Fibroblast of lung (primary cell): ENCODE measurements around the gene VARS2. TPM values are rescaled to one million over a fixed set of nuclear protein-coding genes. Genes with fewer than 3 reads are reported as not detected.

ENCODE experiments used
- DNase-seq, 2 donors: peaks; one replicate each; pipeline versions ENCODE4 v3.0.0 to v3.0.0-alpha.2; 2010; ENCODE audit warnings: low read depth in 2 of 2
- H2AFZ ChIP-seq: 2 replicates; pipeline ENCODE4 v1.5.1; 2012; ENCODE audit warnings: low read length, control low read depth, inconsistent platforms
- H3K27ac ChIP-seq: 2 replicates; pipeline ENCODE4 v1.5.1; 2011; ENCODE audit warnings: low read length, control low read depth; ENCODE audit not compliant: insufficient read depth
- H3K27me3 ChIP-seq: 2 replicates; pipeline ENCODE4 v1.5.1; 2011; ENCODE audit warnings: mild to moderate bottlenecking, low read length; ENCODE audit not compliant: control insufficient read depth, insufficient read depth
- H3K36me3 ChIP-seq: 2 replicates; pipeline ENCODE4 v1.5.1; 2011; ENCODE audit warnings: low read length; ENCODE audit not compliant: control insufficient read depth, insufficient read depth
- H3K4me1 ChIP-seq: 2 replicates; pipeline ENCODE4 v1.5.1; 2011; ENCODE audit warnings: low read length; ENCODE audit not compliant: control insufficient read depth, insufficient read depth; ENCODE audit errors: extremely low read depth
- H3K4me2 ChIP-seq: 2 replicates; pipeline ENCODE4 v1.5.1; 2011; ENCODE audit warnings: low read length, control low read depth; ENCODE audit not compliant: insufficient read depth; ENCODE audit errors: extremely low read depth
- H3K4me3 ChIP-seq, 4 experiments: fragments of 200-600 bp in 1 of 4; sonication (generic) in 1 of 4; replicated peaks in 1 of 4; 2 replicates each; pipeline ENCODE4 v1.5.1; 2011 to 2016; ENCODE audit warnings: low read length in 4 of 4, low read depth in 3 of 4, mild to moderate bottlenecking in 3 of 4, control low read depth in 2 of 4, inconsistent platforms in 1 of 4, mixed read lengths in 1 of 4; ENCODE audit not compliant: insufficient read depth in 1 of 4; ENCODE audit errors: control extremely low read depth in 1 of 4
- H3K79me2 ChIP-seq: 2 replicates; pipeline ENCODE4 v1.5.1; 2012; ENCODE audit warnings: mild to moderate bottlenecking, low read length, inconsistent platforms; ENCODE audit not compliant: control insufficient read depth, insufficient read depth
- H3K9ac ChIP-seq: 2 replicates; pipeline ENCODE4 v1.5.1; 2011; ENCODE audit warnings: mild to moderate bottlenecking, low read length, control low read depth; ENCODE audit not compliant: insufficient read depth
- H3K9me3 ChIP-seq: 2 replicates; pipeline ENCODE4 v1.5.1; 2012; ENCODE audit warnings: low read depth, low read length; ENCODE audit not compliant: control insufficient read depth, insufficient read depth
- H4K20me1 ChIP-seq: 2 replicates; pipeline ENCODE4 v1.5.1; 2011; ENCODE audit warnings: low read length; ENCODE audit not compliant: control insufficient read depth, insufficient read depth; ENCODE audit errors: extremely low read depth
- EZH2 ChIP-seq: IDR thresholded peaks from 2 replicates; pipeline ENCODE4 v1.5.1; 2012; ENCODE audit warnings: low read length, control low read depth, mild to moderate bottlenecking; ENCODE audit errors: missing control alignments
- polyA plus RNA-seq, 2 donors: library from polyadenylated mRNA; depleted of rRNA in 1 of 2; stranded (reverse) in 1 of 2; unstranded in 1 of 2; fragments of >200 nt; gene quantifications; 2 replicates each; pipeline ENCODE4 v1.2.1, GENCODE V29; 2011 to 2012; ENCODE audit warnings: missing spikeins in 1 of 2
- total RNA-seq: library from RNA; depleted of rRNA; stranded (reverse); fragments of >200 nt; gene quantifications from 2 replicates; pipeline ENCODE4 v1.2.1, GENCODE V29; 2014
- TF ChIP-seq, protein P1 (sequence below), 2 donors: IDR thresholded peaks in 1 of 2; conservative IDR thresholded peaks in 1 of 2; 1 replicate in 1 of 2; 2 replicates in 1 of 2; pipeline ENCODE4 v1.5.1; 2011 to 2012; ENCODE audit warnings: low read length in 2 of 2, control low read depth in 1 of 2, inconsistent platforms in 1 of 2, low read depth in 1 of 2, mild to moderate bottlenecking in 1 of 2

The VARS2 gene
- total and polyA plus RNA-seq, 2 donors (not counting 1 experiment from before 2014, with no cell fraction given), result 6.8 to 20.5 TPM

DNA sequence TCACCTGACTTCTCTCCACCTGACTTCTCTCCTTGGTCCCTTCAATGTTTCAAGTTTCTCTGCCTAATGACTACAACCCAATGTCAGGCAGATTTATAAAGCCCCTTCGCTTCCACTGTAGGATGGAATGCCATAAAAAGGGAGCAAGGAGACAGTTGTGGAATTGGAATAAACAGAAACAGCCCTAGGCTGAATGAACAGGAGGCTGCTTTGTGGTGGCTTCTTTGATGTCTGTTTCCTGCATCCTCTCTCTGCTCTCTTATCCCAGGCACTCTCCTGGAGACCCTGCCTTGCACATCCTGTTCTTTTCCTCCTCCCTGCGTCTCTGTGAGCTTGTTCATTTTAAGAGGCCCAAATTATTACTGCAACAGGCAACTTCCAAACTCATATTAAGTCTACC lies 43.7 kb downstream of the VARS2 start:
- no peaks in the 10 kb centered on the region for H3K36me3 ChIP-seq
- H3K27me3 ChIP-seq, result peaks cover 18% of the 10 kb centered on the region
- no peak for DNase-seq
- no peak overlapping the region for H2AFZ ChIP-seq
- H3K4me3 ChIP-seq, result no peak overlapping the region
- TF ChIP-seq, protein P1, sequence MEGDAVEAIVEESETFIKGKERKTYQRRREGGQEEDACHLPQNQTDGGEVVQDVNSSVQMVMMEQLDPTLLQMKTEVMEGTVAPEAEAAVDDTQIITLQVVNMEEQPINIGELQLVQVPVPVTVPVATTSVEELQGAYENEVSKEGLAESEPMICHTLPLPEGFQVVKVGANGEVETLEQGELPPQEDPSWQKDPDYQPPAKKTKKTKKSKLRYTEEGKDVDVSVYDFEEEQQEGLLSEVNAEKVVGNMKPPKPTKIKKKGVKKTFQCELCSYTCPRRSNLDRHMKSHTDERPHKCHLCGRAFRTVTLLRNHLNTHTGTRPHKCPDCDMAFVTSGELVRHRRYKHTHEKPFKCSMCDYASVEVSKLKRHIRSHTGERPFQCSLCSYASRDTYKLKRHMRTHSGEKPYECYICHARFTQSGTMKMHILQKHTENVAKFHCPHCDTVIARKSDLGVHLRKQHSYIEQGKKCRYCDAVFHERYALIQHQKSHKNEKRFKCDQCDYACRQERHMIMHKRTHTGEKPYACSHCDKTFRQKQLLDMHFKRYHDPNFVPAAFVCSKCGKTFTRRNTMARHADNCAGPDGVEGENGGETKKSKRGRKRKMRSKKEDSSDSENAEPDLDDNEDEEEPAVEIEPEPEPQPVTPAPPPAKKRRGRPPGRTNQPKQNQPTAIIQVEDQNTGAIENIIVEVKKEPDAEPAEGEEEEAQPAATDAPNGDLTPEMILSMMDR (conservative IDR thresholded peaks at IDR 0.05 in 1 of 2, IDR thresholded peaks at IDR 0.05 in 1 of 2; ENCODE audit: low read depth in 1 of 2, low read length in 2 of 2), result no peak
- no peak for TF ChIP-seq EZH2
- H3K27ac ChIP-seq, result no peak overlapping the region
- H4K20me1 ChIP-seq, result no peaks in the 10 kb centered on the region
- H3K4me2 ChIP-seq, result no peak overlapping the region
- no peaks in the 10 kb centered on the region for H3K79me2 ChIP-seq
- no peak overlapping the region for H3K9ac ChIP-seq
- no peaks in the 10 kb centered on the region for H3K9me3 ChIP-seq
- H3K4me1 ChIP-seq, result no peaks in the 10 kb centered on the region

DNA sequence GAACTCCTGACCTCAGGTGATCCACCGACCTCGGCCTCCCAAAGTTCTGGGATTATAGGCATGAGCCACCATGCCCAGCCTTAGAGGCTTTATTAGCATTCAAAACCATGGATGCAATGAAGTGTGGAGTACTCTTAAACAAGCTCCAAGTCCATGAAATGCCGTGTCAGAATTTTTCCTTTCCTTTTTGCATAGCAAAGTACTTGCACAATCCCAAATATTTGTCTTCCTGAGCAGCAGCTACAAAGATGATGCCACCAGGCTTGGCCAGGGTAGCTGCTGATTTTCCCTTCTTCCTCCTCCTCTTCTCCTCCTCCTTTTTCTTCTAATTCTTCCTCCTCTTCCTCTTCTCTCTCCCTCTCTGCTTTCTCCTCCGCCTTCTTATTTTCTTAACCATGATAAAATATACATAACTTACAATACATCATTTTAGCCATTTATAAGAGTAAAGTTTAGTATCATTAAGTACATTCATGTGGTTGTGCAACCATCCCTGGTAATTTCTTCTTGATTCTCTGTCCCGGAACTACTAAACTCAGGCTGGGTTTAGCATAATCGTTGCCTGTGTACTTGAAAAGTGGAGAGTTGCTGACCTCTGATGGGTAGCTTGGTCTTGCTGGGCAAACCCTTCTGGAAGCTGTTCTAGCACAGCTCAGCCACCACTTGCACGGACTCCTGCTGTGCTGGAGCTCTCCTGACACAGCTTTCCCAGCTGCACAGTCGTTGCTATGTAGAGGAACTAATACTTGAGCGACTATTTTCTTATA lies 47.1 kb downstream of the VARS2 start:
- Histone ChIP-seq H3K4me3 (no peak overlapping the region), H3K27me3 (peaks cover 9% of the 10 kb centered on the region), H3K9me3 (no peaks in the 10 kb centered on the region), H3K9ac (no peak overlapping the region), H3K4me1 (no peaks in the 10 kb centered on the region), H3K27ac (no peak overlapping the region), H2AFZ (no peak overlapping the region), H3K4me2 (no peak overlapping the region), H3K36me3 (no peaks in the 10 kb centered on the region), H4K20me1 (no peaks in the 10 kb centered on the region), H3K79me2 (no peaks in the 10 kb centered on the region)
- TF ChIP-seq EZH2, result no peak
- TF ChIP-seq, protein P1 (conservative IDR thresholded peaks at IDR 0.05 in 1 of 2, IDR thresholded peaks at IDR 0.05 in 1 of 2; ENCODE audit: low read depth in 1 of 2, low read length in 2 of 2), result no peak
- peak; percentile 17 to 25 for DNase-seq

DNA sequence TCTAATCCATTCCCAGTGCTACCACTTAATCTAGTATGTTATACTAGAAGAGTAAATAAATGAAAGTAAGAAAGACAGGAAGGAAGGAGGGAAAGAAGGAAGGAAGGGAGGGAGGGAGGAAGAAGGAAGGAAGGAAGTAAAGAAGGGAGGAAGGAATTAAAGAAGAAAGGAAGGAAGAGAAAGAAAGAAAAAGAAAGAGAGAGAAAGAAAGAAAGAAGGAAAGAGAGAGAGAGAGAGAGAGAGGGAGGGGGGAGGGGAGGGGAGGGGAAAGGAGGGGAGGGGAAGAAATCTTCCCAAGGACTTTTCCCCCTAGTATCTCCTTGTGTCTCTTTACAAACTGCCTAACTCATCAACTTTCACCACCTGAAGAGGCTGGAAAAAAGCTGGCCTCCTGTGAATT lies 48.7 kb downstream of the VARS2 start:
- H3K4me2 ChIP-seq, result no peak overlapping the region
- H3K9me3 ChIP-seq, result no peaks in the 10 kb centered on the region
- no peak for TF ChIP-seq EZH2
- TF ChIP-seq, protein P1 (conservative IDR thresholded peaks at IDR 0.05 in 1 of 2, IDR thresholded peaks at IDR 0.05 in 1 of 2; ENCODE audit: low read depth in 1 of 2, low read length in 2 of 2), result no peak
- no peaks in the 10 kb centered on the region for H3K79me2 ChIP-seq
- no peak for DNase-seq
- peaks cover 5% of the 10 kb centered on the region for H3K27me3 ChIP-seq
- H2AFZ ChIP-seq, result no peak overlapping the region
- no peaks in the 10 kb centered on the region for H3K4me1 ChIP-seq
- no peaks in the 10 kb centered on the region for H4K20me1 ChIP-seq
- H3K4me3 ChIP-seq, result no peak overlapping the region
- no peak overlapping the region for H3K27ac ChIP-seq
- no peaks in the 10 kb centered on the region for H3K36me3 ChIP-seq
- no peak overlapping the region for H3K9ac ChIP-seq
